Stimulated activated memory B cell treated with anti-CD40 and anti-IgM and Interleukin-4, amounts not matched to agents 10 μg/mL and 1 μg/mL and 100 μg/mL, for 72 hours (primary cell): ENCODE results near the gene RNASE4.
"Not testable (repeated sequence)": the region's sequence is repeated elsewhere in the genome, so short reads cannot be mapped to it uniquely, and the experiment has no call there.

ENCODE experiments used
- ATAC-seq: fragments of 150-1000 bp; cut with Tn5 transposase; 2 replicates; pipeline ENCODE4 v1.10.0; 2021
- H3K27ac Mint-ChIP-seq: one replicate; pipeline ENCODE4 v1.8.0; 2022; ENCODE audit warnings: mild to moderate bottlenecking, mixed read lengths
- H3K27me3 Mint-ChIP-seq: one replicate; pipeline ENCODE4 v1.8.0; 2022; ENCODE audit warnings: mixed read lengths
- H3K36me3 Mint-ChIP-seq: one replicate; pipeline ENCODE4 v1.8.0; 2022; ENCODE audit warnings: mixed read lengths
- H3K4me1 Mint-ChIP-seq: one replicate; pipeline ENCODE4 v1.8.0; 2022; ENCODE audit warnings: mixed read lengths
- H3K4me3 Mint-ChIP-seq: one replicate; pipeline ENCODE4 v1.8.0; 2022; ENCODE audit warnings: mild to moderate bottlenecking, moderate library complexity, mixed read lengths
- H3K9me3 Mint-ChIP-seq: one replicate; pipeline ENCODE4 v1.8.0; 2022; ENCODE audit warnings: mixed read lengths

Gene RNASE4

GRCh38 chr14:20684662-20685456 is 499 bp downstream of the RNASE4 start:
- no peak overlapping the region for H3K27ac Mint-ChIP-seq
- no peak for ATAC-seq
- no peak overlapping the region for H3K4me3 Mint-ChIP-seq
- no peaks in the 10 kb centered on the region for H3K27me3 Mint-ChIP-seq
- no peaks in the 10 kb centered on the region for H3K9me3 Mint-ChIP-seq
- peaks cover 6% of the 10 kb centered on the region for H3K4me1 Mint-ChIP-seq
- H3K36me3 Mint-ChIP-seq: no peaks in the 10 kb centered on the region

- Mint-ChIP-seq H3K4me3 (no peak overlapping the region), H3K27ac (peak overlapping the region; percentile 23)
These were observed 2.2 kb downstream of the RNASE4 start for GRCh38 chr14:20686386-20687143.

GRCh38 chr14:20687362-20688166 is 3.2 kb downstream of the RNASE4 start:
- Mint-ChIP-seq H3K27me3 (no peaks in the 10 kb centered on the region), H3K9me3 (no peaks in the 10 kb centered on the region), H3K4me3 (no peak overlapping the region), H3K27ac (no peak overlapping the region), H3K36me3 (no peaks in the 10 kb centered on the region), H3K4me1 (peaks cover 14% of the 10 kb centered on the region)
- no peak for ATAC-seq

More at GRCh38 chr14:20686386-20687143, 2.2 kb downstream of the RNASE4 start:
- Mint-ChIP-seq H3K9me3 (no peaks in the 10 kb centered on the region), H3K36me3 (no peaks in the 10 kb centered on the region), H3K27me3 (no peaks in the 10 kb centered on the region), H3K4me1 (peaks cover 14% of the 10 kb centered on the region)
- ATAC-seq: no peak

GRCh38 chr14:20688167-20688839 is 3.9 kb downstream of the RNASE4 start, which contains the start of gene ANG:
ANG (plus strand) TSS chr14:20688764; CDS start chr14:20693565, 4,801 bp downstream.
- no peak within 1 kb of the TSS for H3K4me3 Mint-ChIP-seq
- no peaks in the 10 kb centered on the region for H3K36me3 Mint-ChIP-seq
- peaks cover 14% of the 10 kb centered on the region for H3K4me1 Mint-ChIP-seq
- ATAC-seq: no peak
- no peaks in the 10 kb centered on the region for H3K27me3 Mint-ChIP-seq
- H3K27ac Mint-ChIP-seq: no peak within 1 kb of the TSS
- no peaks in the 10 kb centered on the region for H3K9me3 Mint-ChIP-seq

GRCh38 chr14:20690848-20691640 is 6.7 kb downstream of the RNASE4 start:
- Mint-ChIP-seq H3K36me3 (no peaks in the 10 kb centered on the region), H3K9me3 (no peaks in the 10 kb centered on the region), H3K4me1 (peaks cover 12% of the 10 kb centered on the region), H3K27me3 (no peaks in the 10 kb centered on the region), H3K27ac (no peak overlapping the region), H3K4me3 (no peak overlapping the region)
- ATAC-seq: peak; percentile 76

GRCh38 chr14:20692116-20692751 is 7.9 kb downstream of the RNASE4 start:
- no peak for ATAC-seq
- no peaks in the 10 kb centered on the region for H3K27me3 Mint-ChIP-seq
- H3K9me3 Mint-ChIP-seq: no peaks in the 10 kb centered on the region
- peaks cover 8% of the 10 kb centered on the region for H3K4me1 Mint-ChIP-seq
- H3K4me3 Mint-ChIP-seq: no peak overlapping the region
- H3K36me3 Mint-ChIP-seq: no peaks in the 10 kb centered on the region
- no peak overlapping the region for H3K27ac Mint-ChIP-seq

GRCh38 chr14:20696764-20697163 is 12.4 kb downstream of the RNASE4 start:
- Mint-ChIP-seq H3K27ac (no peak overlapping the region), H3K4me1 (peaks cover 7% of the 10 kb centered on the region), H3K36me3 (no peaks in the 10 kb centered on the region), H3K9me3 (no peaks in the 10 kb centered on the region), H3K27me3 (no peaks in the 10 kb centered on the region), H3K4me3 (no peak overlapping the region)
- no peak for ATAC-seq

- Mint-ChIP-seq H3K9me3 (no peaks in the 10 kb centered on the region), H3K4me3 (no peak overlapping the region), H3K4me1 (peaks cover 7% of the 10 kb centered on the region), H3K36me3 (no peaks in the 10 kb centered on the region), H3K27me3 (no peaks in the 10 kb centered on the region), H3K27ac (no peak overlapping the region)
- peak; percentile 70 for ATAC-seq
These were observed 13.1 kb downstream of the RNASE4 start for GRCh38 chr14:20697273-20698017.

- Mint-ChIP-seq H3K9me3 (no peaks in the 10 kb centered on the region), H3K27ac (no peak overlapping the region), H3K4me3 (no peak overlapping the region), H3K27me3 (no peaks in the 10 kb centered on the region), H3K36me3 (no peaks in the 10 kb centered on the region), H3K4me1 (peaks cover 7% of the 10 kb centered on the region)
- no peak for ATAC-seq
These were observed 13.6 kb downstream of the RNASE4 start for GRCh38 chr14:20698018-20698329.

- H3K4me3 Mint-ChIP-seq: no peak overlapping the region
- H3K27me3 Mint-ChIP-seq: no peaks in the 10 kb centered on the region
- peaks cover 7% of the 10 kb centered on the region for H3K4me1 Mint-ChIP-seq
- no peaks in the 10 kb centered on the region for H3K36me3 Mint-ChIP-seq
- H3K9me3 Mint-ChIP-seq: no peaks in the 10 kb centered on the region
- H3K27ac Mint-ChIP-seq: no peak overlapping the region
- no peak for ATAC-seq
These were observed 14.6 kb downstream of the RNASE4 start for GRCh38 chr14:20698934-20699333.

GRCh38 chr14:20699931-20700330 is 15.6 kb downstream of the RNASE4 start:
- Mint-ChIP-seq H3K9me3 (no peaks in the 10 kb centered on the region), H3K36me3 (no peaks in the 10 kb centered on the region), H3K27ac (no peak overlapping the region), H3K4me3 (no peak overlapping the region), H3K4me1 (peaks cover 7% of the 10 kb centered on the region), H3K27me3 (no peaks in the 10 kb centered on the region)
- ATAC-seq: no peak

GRCh38 chr14:20700965-20701364 is 16.6 kb downstream of the RNASE4 start:
- H3K36me3 Mint-ChIP-seq, H3K4me3 Mint-ChIP-seq, H3K27me3 Mint-ChIP-seq, H3K4me1 Mint-ChIP-seq, H3K27ac Mint-ChIP-seq, H3K9me3 Mint-ChIP-seq, ATAC-seq: not testable (repeated sequence)

GRCh38 chr14:20706657-20707355 is 22.4 kb downstream of the RNASE4 start:
- H3K27me3 Mint-ChIP-seq: no peaks in the 10 kb centered on the region
- H3K4me1 Mint-ChIP-seq: no peaks in the 10 kb centered on the region

More at GRCh38 chr14:20706657-20707355, 22.4 kb downstream of the RNASE4 start:
- H3K9me3 Mint-ChIP-seq: no peaks in the 10 kb centered on the region
- no peaks in the 10 kb centered on the region for H3K36me3 Mint-ChIP-seq
- ATAC-seq: no peak
- no peak overlapping the region for H3K27ac Mint-ChIP-seq
- no peak overlapping the region for H3K4me3 Mint-ChIP-seq
